ENCODE results near the gene ACMSD. TPM values are rescaled to one million over a fixed set of nuclear protein-coding genes. Genes with fewer than 3 reads are reported as not detected.

The ACMSD gene
- polyA plus RNA-seq, 1 donor from 2014 or later: not detected

DNA sequence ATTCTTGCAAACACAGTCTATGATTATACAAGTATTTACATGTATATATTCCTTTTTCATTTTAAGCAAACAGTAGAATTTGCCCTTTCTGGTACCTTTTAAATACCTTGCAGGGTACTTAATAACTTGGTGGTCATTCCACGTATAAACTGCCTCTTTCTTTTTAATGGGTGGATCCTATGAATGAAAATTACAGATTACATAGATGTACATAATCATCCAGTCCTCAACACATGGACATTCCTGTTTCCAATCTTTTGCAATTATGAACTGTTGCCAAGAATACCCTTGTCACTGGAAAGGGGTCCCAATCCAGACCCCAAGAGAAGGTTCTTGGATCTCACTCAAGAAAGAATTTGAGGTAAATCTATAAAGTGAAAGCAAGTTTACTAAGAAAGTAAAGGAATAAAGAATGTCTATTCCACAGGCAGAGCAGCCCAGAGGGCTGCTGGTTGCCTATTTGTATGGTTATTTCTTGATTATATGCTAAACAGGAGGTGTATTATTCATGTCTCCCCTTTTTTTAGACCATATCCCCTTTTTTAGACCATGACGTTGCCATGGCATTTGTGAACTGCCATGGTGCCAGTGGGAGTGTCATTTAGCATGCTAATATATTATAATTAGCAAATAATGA, 72.5 kb downstream of the ACMSD start:
- Histone ChIP-seq H3K79me2 (replicated peaks; ENCODE audit: insufficient read depth, low read length) (no peaks in the 10 kb centered on the region), H3K27ac (ENCODE audit: low read length) (no peak overlapping the region), H3K9me2 (ENCODE audit: insufficient read depth, low read length) (no peaks in the 10 kb centered on the region), H2AFZ (ENCODE audit: low read depth, low read length) (no peak overlapping the region), H3K9ac (ENCODE audit: low read length) (no peak overlapping the region), H3K4me2 (ENCODE audit: low read length) (no peak overlapping the region), H3K36me3 (ENCODE audit: insufficient read depth, low read length) (no peaks in the 10 kb centered on the region), H3K27me3 (ENCODE audit: insufficient read depth, low read depth, low read length) (no peaks in the 10 kb centered on the region), H4K20me1 (ENCODE audit: insufficient read depth) (no peaks in the 10 kb centered on the region), H3K4me3 (ENCODE audit: low read length) (no peak overlapping the region), H3K9me3 (ENCODE audit: low read length) (no peaks in the 10 kb centered on the region), H3F3A (ENCODE audit: insufficient read depth, low read length, poor library complexity, severe bottlenecking) (no peaks in the 10 kb centered on the region)
- TF ChIP-seq SMC3 (conservative IDR thresholded peaks at IDR 0.05; ENCODE audit: poor library complexity): no peak
- TF ChIP-seq, protein P1, sequence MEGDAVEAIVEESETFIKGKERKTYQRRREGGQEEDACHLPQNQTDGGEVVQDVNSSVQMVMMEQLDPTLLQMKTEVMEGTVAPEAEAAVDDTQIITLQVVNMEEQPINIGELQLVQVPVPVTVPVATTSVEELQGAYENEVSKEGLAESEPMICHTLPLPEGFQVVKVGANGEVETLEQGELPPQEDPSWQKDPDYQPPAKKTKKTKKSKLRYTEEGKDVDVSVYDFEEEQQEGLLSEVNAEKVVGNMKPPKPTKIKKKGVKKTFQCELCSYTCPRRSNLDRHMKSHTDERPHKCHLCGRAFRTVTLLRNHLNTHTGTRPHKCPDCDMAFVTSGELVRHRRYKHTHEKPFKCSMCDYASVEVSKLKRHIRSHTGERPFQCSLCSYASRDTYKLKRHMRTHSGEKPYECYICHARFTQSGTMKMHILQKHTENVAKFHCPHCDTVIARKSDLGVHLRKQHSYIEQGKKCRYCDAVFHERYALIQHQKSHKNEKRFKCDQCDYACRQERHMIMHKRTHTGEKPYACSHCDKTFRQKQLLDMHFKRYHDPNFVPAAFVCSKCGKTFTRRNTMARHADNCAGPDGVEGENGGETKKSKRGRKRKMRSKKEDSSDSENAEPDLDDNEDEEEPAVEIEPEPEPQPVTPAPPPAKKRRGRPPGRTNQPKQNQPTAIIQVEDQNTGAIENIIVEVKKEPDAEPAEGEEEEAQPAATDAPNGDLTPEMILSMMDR (IDR thresholded peaks at IDR 0.05; ENCODE audit: poor library complexity, severe bottlenecking): no peak
- no peak for TF ChIP-seq POLR2AphosphoS5 (IDR thresholded peaks at IDR 0.05)
- TF ChIP-seq EP300 (conservative IDR thresholded peaks at IDR 0.05; ENCODE audit: poor library complexity, severe bottlenecking): no peak
- TF ChIP-seq TAF1 (IDR thresholded peaks at IDR 0.05; ENCODE audit: low read depth): no peak
- no peak for TF ChIP-seq RAD21 (conservative IDR thresholded peaks at IDR 0.05)
- TF ChIP-seq, protein P2, sequence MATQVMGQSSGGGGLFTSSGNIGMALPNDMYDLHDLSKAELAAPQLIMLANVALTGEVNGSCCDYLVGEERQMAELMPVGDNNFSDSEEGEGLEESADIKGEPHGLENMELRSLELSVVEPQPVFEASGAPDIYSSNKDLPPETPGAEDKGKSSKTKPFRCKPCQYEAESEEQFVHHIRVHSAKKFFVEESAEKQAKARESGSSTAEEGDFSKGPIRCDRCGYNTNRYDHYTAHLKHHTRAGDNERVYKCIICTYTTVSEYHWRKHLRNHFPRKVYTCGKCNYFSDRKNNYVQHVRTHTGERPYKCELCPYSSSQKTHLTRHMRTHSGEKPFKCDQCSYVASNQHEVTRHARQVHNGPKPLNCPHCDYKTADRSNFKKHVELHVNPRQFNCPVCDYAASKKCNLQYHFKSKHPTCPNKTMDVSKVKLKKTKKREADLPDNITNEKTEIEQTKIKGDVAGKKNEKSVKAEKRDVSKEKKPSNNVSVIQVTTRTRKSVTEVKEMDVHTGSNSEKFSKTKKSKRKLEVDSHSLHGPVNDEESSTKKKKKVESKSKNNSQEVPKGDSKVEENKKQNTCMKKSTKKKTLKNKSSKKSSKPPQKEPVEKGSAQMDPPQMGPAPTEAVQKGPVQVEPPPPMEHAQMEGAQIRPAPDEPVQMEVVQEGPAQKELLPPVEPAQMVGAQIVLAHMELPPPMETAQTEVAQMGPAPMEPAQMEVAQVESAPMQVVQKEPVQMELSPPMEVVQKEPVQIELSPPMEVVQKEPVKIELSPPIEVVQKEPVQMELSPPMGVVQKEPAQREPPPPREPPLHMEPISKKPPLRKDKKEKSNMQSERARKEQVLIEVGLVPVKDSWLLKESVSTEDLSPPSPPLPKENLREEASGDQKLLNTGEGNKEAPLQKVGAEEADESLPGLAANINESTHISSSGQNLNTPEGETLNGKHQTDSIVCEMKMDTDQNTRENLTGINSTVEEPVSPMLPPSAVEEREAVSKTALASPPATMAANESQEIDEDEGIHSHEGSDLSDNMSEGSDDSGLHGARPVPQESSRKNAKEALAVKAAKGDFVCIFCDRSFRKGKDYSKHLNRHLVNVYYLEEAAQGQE (IDR thresholded peaks at IDR 0.05; ENCODE audit: borderline replicate concordance): no peak
- no peak for TF ChIP-seq MXI1 (conservative IDR thresholded peaks at IDR 0.05; ENCODE audit: poor library complexity, severe bottlenecking)
- TF ChIP-seq EZH2 (IDR thresholded peaks at IDR 0.05; ENCODE audit: borderline replicate concordance, insufficient read depth, low read length, poor library complexity, severe bottlenecking): no peak

DNA sequence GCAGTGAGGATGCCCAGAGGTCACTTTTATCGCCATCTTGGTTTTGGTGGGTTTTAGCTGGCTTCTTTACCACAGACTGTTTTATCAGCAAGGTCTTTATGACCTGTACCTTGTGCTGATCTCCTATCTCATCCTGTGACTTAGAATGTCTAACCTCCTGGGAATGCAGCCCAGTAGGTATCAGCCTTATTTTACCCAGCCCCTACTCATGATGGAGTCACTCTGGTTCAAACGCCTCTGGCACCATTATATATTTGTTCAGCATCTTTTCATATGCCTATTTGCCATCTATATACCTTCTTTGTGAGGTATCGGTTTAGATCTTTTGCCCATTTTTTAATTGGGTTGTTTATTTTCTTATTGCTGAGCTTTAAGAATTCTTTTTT, 73.0 kb downstream of the ACMSD start:
- no peaks in the 10 kb centered on the region for H3K9me3 ChIP-seq (ENCODE audit: low read length)
- no peak overlapping the region for H2AFZ ChIP-seq (ENCODE audit: low read depth, low read length)
- no peaks in the 10 kb centered on the region for H3F3A ChIP-seq (ENCODE audit: insufficient read depth, low read length, poor library complexity, severe bottlenecking)
- H3K4me3 ChIP-seq (ENCODE audit: low read length): no peak overlapping the region
- TF ChIP-seq, protein P1 (IDR thresholded peaks at IDR 0.05; ENCODE audit: poor library complexity, severe bottlenecking): no peak
- TF ChIP-seq SMC3 (conservative IDR thresholded peaks at IDR 0.05; ENCODE audit: poor library complexity) (no peak), EZH2 (IDR thresholded peaks at IDR 0.05; ENCODE audit: borderline replicate concordance, insufficient read depth, low read length, poor library complexity, severe bottlenecking) (no peak)
- TF ChIP-seq, protein P2 (IDR thresholded peaks at IDR 0.05; ENCODE audit: borderline replicate concordance): no peak
- no peak overlapping the region for H3K27ac ChIP-seq (ENCODE audit: low read length)
- no peaks in the 10 kb centered on the region for H3K9me2 ChIP-seq (ENCODE audit: insufficient read depth, low read length)
- no peaks in the 10 kb centered on the region for H3K36me3 ChIP-seq (ENCODE audit: insufficient read depth, low read length)
- H3K79me2 ChIP-seq (replicated peaks; ENCODE audit: insufficient read depth, low read length): no peaks in the 10 kb centered on the region
- H3K4me2 ChIP-seq (ENCODE audit: low read length): no peak overlapping the region
- H4K20me1 ChIP-seq (ENCODE audit: insufficient read depth): no peaks in the 10 kb centered on the region
- H3K27me3 ChIP-seq (ENCODE audit: insufficient read depth, low read depth, low read length): no peaks in the 10 kb centered on the region
- H3K9ac ChIP-seq (ENCODE audit: low read length): no peak overlapping the region

Data from neural cell (in vitro differentiated cells).